GM21619 (cell line): ENCODE measurements around the gene LMOD2.
"Not testable (repeated sequence)": the region's sequence is repeated elsewhere in the genome, so short reads cannot be mapped to it uniquely, and the experiment has no call there.

Experiments used
- ATAC-seq: cut with Tn5 transposase; IDR thresholded peaks from one replicate; pipeline ENCODE4 v1.9.1; 2021; ENCODE audit not compliant: unreplicated experiment

Gene LMOD2

GRCh38 chr7:123655614-123656013, at the start of gene LMOD2:
LMOD2 (plus strand) TSS chr7:123655866; CDS start chr7:123655964, 98 bp downstream.
- no peak for ATAC-seq

GRCh38 chr7:123607423-123607975, 48.2 kb upstream of the LMOD2 start:
- ATAC-seq: no peak

GRCh38 chr7:123608991-123609882, 46.4 kb upstream of the LMOD2 start:
- ATAC-seq: no peak

GRCh38 chr7:123609883-123610239, 45.8 kb upstream of the LMOD2 start:
- ATAC-seq: no peak

GRCh38 chr7:123612024-123612423, 43.6 kb upstream of the LMOD2 start:
- ATAC-seq: no peak

- ATAC-seq: no peak
Measured at GRCh38 chr7:123615344-123615743, 40.3 kb upstream of the LMOD2 start.

GRCh38 chr7:123616223-123616622, 39.4 kb upstream of the LMOD2 start:
- no peak for ATAC-seq

GRCh38 chr7:123621707-123622106, 34.0 kb upstream of the LMOD2 start:
- no peak for ATAC-seq

GRCh38 chr7:123622660-123623386, 32.8 kb upstream of the LMOD2 start:
- ATAC-seq: no peak

- ATAC-seq: peak; percentile 94
Measured at GRCh38 chr7:123624527-123625183, 31.0 kb upstream of the LMOD2 start.

GRCh38 chr7:123625254-123625653, 30.4 kb upstream of the LMOD2 start:
- no peak for ATAC-seq

- ATAC-seq: no peak
Measured at GRCh38 chr7:123627851-123628250, 27.8 kb upstream of the LMOD2 start.

GRCh38 chr7:123628829-123629228, 26.8 kb upstream of the LMOD2 start:
- no peak for ATAC-seq

GRCh38 chr7:123629281-123629680, 26.4 kb upstream of the LMOD2 start:
- ATAC-seq: no peak

GRCh38 chr7:123632808-123633207, 22.9 kb upstream of the LMOD2 start:
- no peak for ATAC-seq

- ATAC-seq: no peak
Measured at GRCh38 chr7:123633553-123633952, 22.1 kb upstream of the LMOD2 start.

GRCh38 chr7:123634011-123634573, 21.6 kb upstream of the LMOD2 start:
- ATAC-seq: not testable (repeated sequence)

GRCh38 chr7:123635551-123636359, 19.9 kb upstream of the LMOD2 start:
- peak; percentile 47 for ATAC-seq

GRCh38 chr7:123637203-123637602, 18.5 kb upstream of the LMOD2 start:
- ATAC-seq: no peak

- ATAC-seq: no peak
Measured at GRCh38 chr7:123637878-123638277, 17.8 kb upstream of the LMOD2 start.
